Uterus (tissue), 2 donors: Measurements from ENCODE around the gene FAM174C.

Experiments
- POLR2A ChIP-seq, 2 donors: fragments of 450-650 bp; IDR thresholded peaks; one replicate each; pipeline ENCODE4 v1.6.1; 2016; ENCODE audit warnings: antibody characterized with exemption in 2 of 2, mild to moderate bottlenecking in 1 of 2, moderate library complexity in 1 of 2
- TF ChIP-seq, protein P1 (sequence below), 4 experiments: fragments of 200-600 bp in 2 of 4; fragments of 450-650 bp in 2 of 4; sonication (generic) in 2 of 4; IDR thresholded peaks; one replicate each; pipeline ENCODE4 v1.5.1; 2016 to 2019; ENCODE audit warnings: antibody characterized with exemption in 4 of 4, mild to moderate bottlenecking in 2 of 4, moderate library complexity in 1 of 4

GRCh38 chr19:1269478-1270212 lies 5.7 kb upstream of the FAM174C start:
- TF ChIP-seq, protein P1, sequence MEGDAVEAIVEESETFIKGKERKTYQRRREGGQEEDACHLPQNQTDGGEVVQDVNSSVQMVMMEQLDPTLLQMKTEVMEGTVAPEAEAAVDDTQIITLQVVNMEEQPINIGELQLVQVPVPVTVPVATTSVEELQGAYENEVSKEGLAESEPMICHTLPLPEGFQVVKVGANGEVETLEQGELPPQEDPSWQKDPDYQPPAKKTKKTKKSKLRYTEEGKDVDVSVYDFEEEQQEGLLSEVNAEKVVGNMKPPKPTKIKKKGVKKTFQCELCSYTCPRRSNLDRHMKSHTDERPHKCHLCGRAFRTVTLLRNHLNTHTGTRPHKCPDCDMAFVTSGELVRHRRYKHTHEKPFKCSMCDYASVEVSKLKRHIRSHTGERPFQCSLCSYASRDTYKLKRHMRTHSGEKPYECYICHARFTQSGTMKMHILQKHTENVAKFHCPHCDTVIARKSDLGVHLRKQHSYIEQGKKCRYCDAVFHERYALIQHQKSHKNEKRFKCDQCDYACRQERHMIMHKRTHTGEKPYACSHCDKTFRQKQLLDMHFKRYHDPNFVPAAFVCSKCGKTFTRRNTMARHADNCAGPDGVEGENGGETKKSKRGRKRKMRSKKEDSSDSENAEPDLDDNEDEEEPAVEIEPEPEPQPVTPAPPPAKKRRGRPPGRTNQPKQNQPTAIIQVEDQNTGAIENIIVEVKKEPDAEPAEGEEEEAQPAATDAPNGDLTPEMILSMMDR (IDR thresholded peaks at IDR 0.05) = no peak
- peak in 1 of 2 donors; percentile 50 for TF ChIP-seq POLR2A (IDR thresholded peaks at IDR 0.05)
